Thyroid gland (tissue), 4 donors: ENCODE data around the gene TUNAR. TPM values are rescaled to one million over a fixed set of nuclear protein-coding genes. Genes with fewer than 3 reads are reported as not detected.

ENCODE experiments used
- DNase-seq, 2 donors: peaks; one replicate each; pipeline ENCODE4 v3.0.0-alpha.2; 2019
- H3K27ac ChIP-seq, 3 donors: fragments of 200-600 bp; sonication (generic); 1 replicate in 2 of 3; 2 replicates in 1 of 3; pipeline ENCODE4 v1.5.1; 2016 to 2019; ENCODE audit warnings: mild to moderate bottlenecking in 1 of 3, moderate library complexity in 1 of 3
- H3K27me3 ChIP-seq: fragments of 200-600 bp; sonication (generic); one replicate; pipeline ENCODE4 v1.5.1; 2019
- H3K36me3 ChIP-seq, 2 donors: fragments of 200-600 bp; sonication (generic); one replicate each; pipeline ENCODE4 v1.5.1; 2016 to 2019
- H3K4me1 ChIP-seq, 2 donors: fragments of 200-600 bp; sonication (generic); one replicate each; pipeline ENCODE4 v1.5.1; 2017 to 2019
- H3K4me3 ChIP-seq, 3 donors: fragments of 200-600 bp; sonication (generic); replicated peaks in 1 of 3; 1 replicate in 2 of 3; 2 replicates in 1 of 3; pipeline ENCODE4 v1.5.1; 2016; ENCODE audit warnings: mild to moderate bottlenecking in 1 of 3
- H3K9me3 ChIP-seq: fragments of 200-600 bp; sonication (generic); one replicate; pipeline ENCODE4 v1.5.1; 2017
- POLR2A ChIP-seq, 2 donors: fragments of 450-650 bp; IDR thresholded peaks; one replicate each; pipeline ENCODE4 v1.6.1; 2017; ENCODE audit warnings: antibody characterized with exemption in 2 of 2, mild to moderate bottlenecking in 2 of 2, moderate library complexity in 1 of 2
- WGBS, 2 donors: methylation state at CpG; one replicate each; pipeline ENCODE4 v1.1.5; 2017; 5-methylcytosine and 5-hydroxymethylcytosine counted together
- intact Hi-C: fragments of 100-400 bp; cut with DNase I; formaldehyde crosslinking; loops from one replicate; pipeline ENCODE4 v1.15.1; 2023
- total RNA-seq, 4 donors: library from RNA; depleted of rRNA; stranded (reverse); fragments of >200 nt; gene quantifications; one replicate each; pipeline ENCODE4 v1.2.3, GENCODE V29; 2016
- TF ChIP-seq, protein P1 (sequence below), 6 experiments: fragments of 200-600 bp in 3 of 6; fragments of 450-650 bp in 3 of 6; sonication (generic) in 3 of 6; IDR thresholded peaks; one replicate each; pipeline ENCODE4 v1.5.1; 2016 to 2019; ENCODE audit warnings: antibody characterized with exemption in 6 of 6, mild to moderate bottlenecking in 2 of 6, inconsistent platforms in 1 of 6, moderate library complexity in 1 of 6

TUNAR gene
- total RNA-seq, 4 donors from 2014 or later = 0.44 TPM; not detected in 3

DNA sequence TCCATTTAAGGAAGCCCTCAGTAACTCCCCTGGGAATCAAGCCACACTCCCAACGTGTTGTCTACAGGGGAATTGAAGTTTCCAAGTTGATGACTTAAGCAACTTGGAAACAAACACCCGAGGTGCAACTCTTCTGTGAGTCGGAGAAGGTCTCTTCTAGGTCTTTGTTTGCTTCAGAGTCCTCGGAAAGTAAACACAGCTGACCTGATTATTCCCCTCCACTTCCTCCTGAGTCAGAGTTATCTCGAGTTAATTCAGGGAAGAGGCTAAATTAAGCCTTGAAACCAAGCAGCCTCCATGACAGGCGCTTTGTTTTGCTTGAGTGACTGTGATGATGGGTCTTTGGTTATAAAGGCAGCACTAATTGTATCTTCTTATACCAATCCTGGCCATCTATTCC, 41.8 kb downstream of the TUNAR start:
- Histone ChIP-seq H3K27me3 (no peaks in the 10 kb centered on the region), H3K4me1 (no peaks in the 10 kb centered on the region), H3K4me3 (no peak overlapping the region), H3K27ac (no peak overlapping the region), H3K36me3 (no peaks in the 10 kb centered on the region), H3K9me3 (no peaks in the 10 kb centered on the region)
- DNase-seq = no peak
- TF ChIP-seq, protein P1, sequence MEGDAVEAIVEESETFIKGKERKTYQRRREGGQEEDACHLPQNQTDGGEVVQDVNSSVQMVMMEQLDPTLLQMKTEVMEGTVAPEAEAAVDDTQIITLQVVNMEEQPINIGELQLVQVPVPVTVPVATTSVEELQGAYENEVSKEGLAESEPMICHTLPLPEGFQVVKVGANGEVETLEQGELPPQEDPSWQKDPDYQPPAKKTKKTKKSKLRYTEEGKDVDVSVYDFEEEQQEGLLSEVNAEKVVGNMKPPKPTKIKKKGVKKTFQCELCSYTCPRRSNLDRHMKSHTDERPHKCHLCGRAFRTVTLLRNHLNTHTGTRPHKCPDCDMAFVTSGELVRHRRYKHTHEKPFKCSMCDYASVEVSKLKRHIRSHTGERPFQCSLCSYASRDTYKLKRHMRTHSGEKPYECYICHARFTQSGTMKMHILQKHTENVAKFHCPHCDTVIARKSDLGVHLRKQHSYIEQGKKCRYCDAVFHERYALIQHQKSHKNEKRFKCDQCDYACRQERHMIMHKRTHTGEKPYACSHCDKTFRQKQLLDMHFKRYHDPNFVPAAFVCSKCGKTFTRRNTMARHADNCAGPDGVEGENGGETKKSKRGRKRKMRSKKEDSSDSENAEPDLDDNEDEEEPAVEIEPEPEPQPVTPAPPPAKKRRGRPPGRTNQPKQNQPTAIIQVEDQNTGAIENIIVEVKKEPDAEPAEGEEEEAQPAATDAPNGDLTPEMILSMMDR (IDR thresholded peaks at IDR 0.05) = no peak
- no peak for TF ChIP-seq POLR2A (IDR thresholded peaks at IDR 0.05)
- intact Hi-C loops = no loop called here
- 9 to 14% methylated on average over 6 of the region's 6 CpGs for WGBS, 2 donors

DNA sequence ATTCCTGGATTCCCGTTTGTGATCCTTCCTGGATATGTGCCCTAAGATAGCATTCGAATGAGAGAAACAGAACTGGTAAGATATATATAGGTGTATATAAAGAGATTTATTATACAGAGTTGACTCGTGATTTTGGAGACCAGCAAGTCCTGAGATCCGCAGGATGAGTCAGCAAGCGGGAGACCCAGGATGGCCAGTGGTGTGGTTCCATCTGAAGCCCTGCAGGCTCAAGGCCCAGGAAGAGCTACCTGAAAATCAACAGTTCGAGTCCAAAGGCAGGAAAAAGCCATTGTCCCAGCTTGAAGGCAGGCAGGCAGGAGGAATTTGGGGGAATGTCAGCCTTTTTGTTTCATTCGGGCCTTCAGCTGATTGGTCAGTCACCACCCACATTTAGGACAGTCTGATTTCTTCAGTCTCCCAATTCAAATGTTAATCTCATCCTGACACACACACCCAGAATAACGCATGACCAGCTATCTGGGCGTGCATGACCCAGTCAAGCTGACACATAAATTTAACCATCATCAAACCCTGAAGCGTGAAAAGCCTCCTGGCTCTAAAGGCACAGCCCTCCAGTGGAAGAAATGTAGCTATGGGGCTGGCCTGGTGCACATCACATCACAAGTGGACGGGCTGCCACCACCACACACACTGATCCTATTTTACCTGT, 44.3 kb downstream of the TUNAR start:
- Histone ChIP-seq H3K9me3 (no peaks in the 10 kb centered on the region), H3K4me3 (no peak overlapping the region), H3K27me3 (no peaks in the 10 kb centered on the region), H3K36me3 (no peaks in the 10 kb centered on the region), H3K4me1 (no peaks in the 10 kb centered on the region), H3K27ac (no peak overlapping the region)
- DNase-seq = no peak
- intact Hi-C loops = no loop called here
- no peak for TF ChIP-seq POLR2A (IDR thresholded peaks at IDR 0.05)
- TF ChIP-seq, protein P1 (IDR thresholded peaks at IDR 0.05) = no peak
- WGBS, 2 donors = 78 to 85% methylated on average over 11 of the region's 11 CpGs

DNA sequence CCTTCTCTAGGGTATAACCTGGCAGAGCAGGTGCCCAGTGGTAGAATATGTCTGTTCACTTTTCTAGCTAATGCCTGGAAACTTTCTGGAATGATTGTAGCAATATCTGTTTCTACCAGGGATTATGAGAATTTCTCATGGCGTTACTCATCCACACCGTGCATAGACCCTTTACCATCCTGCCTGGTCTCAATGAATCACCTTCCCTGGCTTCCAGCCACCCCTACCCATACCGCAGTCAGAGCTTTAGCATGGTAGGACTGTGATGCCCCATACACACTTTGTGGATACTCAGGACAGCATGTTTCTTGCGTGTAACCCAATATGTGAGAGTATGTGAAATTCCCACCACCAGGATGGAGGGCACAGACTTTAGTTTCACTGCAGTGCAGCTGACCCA, 45.4 kb downstream of the TUNAR start:
- no peaks in the 10 kb centered on the region for H3K9me3 ChIP-seq
- DNase-seq = no peak
- H3K4me1 ChIP-seq = no peaks in the 10 kb centered on the region
- H3K27ac ChIP-seq = no peak overlapping the region
- no peaks in the 10 kb centered on the region for H3K27me3 ChIP-seq
- 93% methylated on average over 4 of the region's 4 CpGs for WGBS, 2 donors
- TF ChIP-seq, protein P1 (IDR thresholded peaks at IDR 0.05) = no peak
- no peak for TF ChIP-seq POLR2A (IDR thresholded peaks at IDR 0.05)
- no peaks in the 10 kb centered on the region for H3K36me3 ChIP-seq
- intact Hi-C loops = no loop called here
- H3K4me3 ChIP-seq = no peak overlapping the region

DNA sequence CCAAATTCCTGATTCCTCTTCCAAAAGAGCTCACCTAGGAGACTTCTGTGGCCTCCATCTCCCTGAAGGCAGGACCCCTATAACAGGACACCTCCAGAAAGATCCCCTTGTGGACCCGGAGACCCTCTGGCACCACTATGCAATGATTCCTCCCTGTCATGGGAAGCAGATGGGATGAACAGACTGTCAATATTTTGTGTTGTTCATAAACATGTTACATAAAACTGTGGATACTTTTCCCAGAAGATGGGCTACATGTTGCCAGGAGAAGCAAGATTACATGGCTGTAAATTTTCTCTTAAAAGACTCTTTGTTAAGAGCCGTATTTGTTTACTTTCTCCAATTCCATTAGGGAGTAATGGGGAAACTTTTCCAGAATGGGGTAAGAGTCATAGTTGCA, 52.1 kb downstream of the TUNAR start:
- intact Hi-C loops = no loop called here
- H3K27ac ChIP-seq = no peak overlapping the region
- H3K4me3 ChIP-seq = no peak overlapping the region
- TF ChIP-seq, protein P1 (IDR thresholded peaks at IDR 0.05) = no peak
- no peak for TF ChIP-seq POLR2A (IDR thresholded peaks at IDR 0.05)
- H3K27me3 ChIP-seq = no peaks in the 10 kb centered on the region
- DNase-seq = no peak
- H3K9me3 ChIP-seq = no peaks in the 10 kb centered on the region
- H3K4me1 ChIP-seq = no peaks in the 10 kb centered on the region
- no peaks in the 10 kb centered on the region for H3K36me3 ChIP-seq
- 77 to 78% methylated on average over 2 of the region's 2 CpGs for WGBS, 2 donors

DNA sequence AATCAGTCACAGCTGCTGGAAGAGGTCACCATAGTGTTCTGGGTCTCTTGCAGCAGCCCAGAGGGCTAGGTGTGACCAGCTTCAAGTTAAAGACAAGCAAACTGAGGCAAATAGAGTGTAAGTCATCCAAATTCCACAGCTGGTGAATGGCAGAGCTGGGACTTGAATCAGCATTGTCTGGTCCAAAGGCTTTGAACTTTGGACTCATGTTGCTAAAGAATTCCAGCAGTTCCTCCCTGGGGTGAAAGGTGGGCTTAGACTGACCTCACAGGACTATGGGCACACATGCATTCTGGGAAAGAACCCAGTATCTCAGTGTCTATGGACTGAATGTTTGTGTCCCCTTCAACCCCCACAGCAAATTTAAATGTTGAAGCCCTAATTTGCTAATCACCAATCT, 54.8 kb downstream of the TUNAR start:
- no peak for DNase-seq
- intact Hi-C loops = no loop called here
- TF ChIP-seq POLR2A (IDR thresholded peaks at IDR 0.05) = no peak
- TF ChIP-seq, protein P1 (IDR thresholded peaks at IDR 0.05) = no peak
- H3K27ac ChIP-seq = no peak overlapping the region
- no peaks in the 10 kb centered on the region for H3K4me1 ChIP-seq
- H3K27me3 ChIP-seq = no peaks in the 10 kb centered on the region
- H3K36me3 ChIP-seq = no peaks in the 10 kb centered on the region
- no peak overlapping the region for H3K4me3 ChIP-seq
- H3K9me3 ChIP-seq = no peaks in the 10 kb centered on the region
